ENCODE results near the gene HYKK.
"Not testable (repeated sequence)": the region's sequence is repeated elsewhere in the genome, so short reads cannot be mapped to it uniquely, and the experiment has no call there.

The HYKK gene

GRCh38 chr15:78506971-78507830 is at the start of gene HYKK:
TSS of gene HYKK (plus strand) at chr15:78507577. CDS start at chr15:78513089, 5,512 bp downstream.
- peak; percentile 60 for DNase-seq (ENCODE audit: low read depth)

- DNase-seq (ENCODE audit: low read depth): no peak
These were observed 46.6 kb upstream of the HYKK start for GRCh38 chr15:78460737-78461136.

GRCh38 chr15:78461171-78461888 is 46.0 kb upstream of the HYKK start:
- DNase-seq (ENCODE audit: low read depth): no peak

- DNase-seq (ENCODE audit: low read depth): no peak
These were observed 38.3 kb upstream of the HYKK start for GRCh38 chr15:78469031-78469430.

GRCh38 chr15:78477295-78477694 is 30.1 kb upstream of the HYKK start:
- DNase-seq (ENCODE audit: low read depth): no peak

GRCh38 chr15:78479650-78480049 is 27.7 kb upstream of the HYKK start:
- no peak for DNase-seq (ENCODE audit: low read depth)

- no peak for DNase-seq (ENCODE audit: low read depth)
These were observed 25.5 kb upstream of the HYKK start for GRCh38 chr15:78481917-78482316.

GRCh38 chr15:78492872-78493271 is 14.5 kb upstream of the HYKK start:
- no peak for DNase-seq (ENCODE audit: low read depth)

- DNase-seq (ENCODE audit: low read depth): no peak
These were observed 5.5 kb upstream of the HYKK start for GRCh38 chr15:78501857-78502256.

GRCh38 chr15:78502641-78503040 is 4.7 kb upstream of the HYKK start:
- no peak for DNase-seq (ENCODE audit: low read depth)

GRCh38 chr15:78507831-78508160 is 419 bp downstream of the HYKK start:
- peak; percentile 1 for DNase-seq (ENCODE audit: low read depth)

GRCh38 chr15:78508272-78508671 is 895 bp downstream of the HYKK start:
- no peak for DNase-seq (ENCODE audit: low read depth)

- DNase-seq (ENCODE audit: low read depth): no peak
These were observed 2.4 kb downstream of the HYKK start for GRCh38 chr15:78509726-78510312.

- not testable (repeated sequence) for DNase-seq (ENCODE audit: low read depth)
These were observed 12.7 kb downstream of the HYKK start for GRCh38 chr15:78520035-78520434.

GRCh38 chr15:78524230-78524629 is 16.9 kb downstream of the HYKK start:
- DNase-seq (ENCODE audit: low read depth): no peak

GRCh38 chr15:78527325-78527724 is 19.9 kb downstream of the HYKK start:
- DNase-seq (ENCODE audit: low read depth): no peak

GRCh38 chr15:78533331-78533730 is 26.0 kb downstream of the HYKK start:
- DNase-seq (ENCODE audit: low read depth): no peak

GRCh38 chr15:78536134-78536533 is 28.8 kb downstream of the HYKK start:
- no peak for DNase-seq (ENCODE audit: low read depth)

GRCh38 chr15:78537266-78537905 is 30.0 kb downstream of the HYKK start:
- no peak for DNase-seq (ENCODE audit: low read depth)

GRCh38 chr15:78538358-78538757 is 31.0 kb downstream of the HYKK start:
- DNase-seq (ENCODE audit: low read depth): no peak

GRCh38 chr15:78539464-78540140 is 32.2 kb downstream of the HYKK start:
- not testable (repeated sequence) for DNase-seq (ENCODE audit: low read depth)
